Adrenal gland (tissue), 12 donors: ENCODE results near the gene RAB40AL. TPM values are rescaled to one million over a fixed set of nuclear protein-coding genes. Genes with fewer than 3 reads are reported as not detected.

Source experiments
- DNase-seq, 7 donors: peaks; one replicate each; pipeline ENCODE4 v3.0.0-alpha.2; 2019 to 2020
- H3K27ac ChIP-seq, 5 donors: fragments of 200-600 bp; sonication (generic) in 4 of 5; 1 replicate in 3 of 5; 2 replicates in 2 of 5; pipeline versions ENCODE4 v1.5.1 to v1.8.0; 2016 to 2020; ENCODE audit warnings: mild to moderate bottlenecking in 1 of 5
- H3K27me3 ChIP-seq: fragments of 200-600 bp; 2 replicates; pipeline ENCODE4 v1.8.0; 2021
- H3K36me3 ChIP-seq, 2 donors: fragments of 200-600 bp; replicated peaks in 1 of 2; 1 replicate in 1 of 2; 2 replicates in 1 of 2; pipeline versions ENCODE4 v1.5.1 to v1.8.0; 2018 to 2022
- H3K4me1 ChIP-seq, 2 donors: fragments of 200-600 bp; replicated peaks in 1 of 2; 1 replicate in 1 of 2; 2 replicates in 1 of 2; pipeline versions ENCODE4 v1.5.1 to v1.8.0; 2018 to 2021
- H3K4me3 ChIP-seq, 4 donors: fragments of 200-600 bp; sonication (generic) in 3 of 4; one replicate each; pipeline ENCODE4 v1.5.1; 2016 to 2018
- H3K9me3 ChIP-seq, 3 donors: fragments of 200-600 bp; sonication (generic) in 1 of 3; replicated peaks in 1 of 3; 1 replicate in 2 of 3; 2 replicates in 1 of 3; pipeline versions ENCODE4 v1.5.1 to v1.8.0; 2016 to 2021
- POLR2A ChIP-seq, 2 donors: fragments of 450-650 bp; IDR thresholded peaks; one replicate each; pipeline ENCODE4 v1.6.1; 2017; ENCODE audit warnings: antibody characterized with exemption in 2 of 2, mild to moderate bottlenecking in 2 of 2, moderate library complexity in 1 of 2
- WGBS, 4 donors: extraction: QIAGEN DNeasy Blood & Tissue Kit in 2 of 4; methylation state at CpG; one replicate each; pipeline versions ENCODE4 v1.1.5 to v1.1.7; 2013 to 2017; 5-methylcytosine and 5-hydroxymethylcytosine counted together
- intact Hi-C, 2 donors: fragments of 100-400 bp; cut with DNase I; formaldehyde crosslinking; loops; one replicate each; pipeline versions ENCODE4 v1.14.1 to v1.15.0; 2022 to 2023
- polyA plus RNA-seq, 3 donors: library from polyadenylated mRNA; stranded (reverse); fragments of 200-250 nt in 2 of 3; fragments of 350-450 nt in 1 of 3; fragmentation: Illumina TruSeq in 1 of 3; extraction: RNeasy Lipid Tissue Mini Kit (QIAGEN cat#74804) in 1 of 3; gene quantifications; one replicate each; pipeline ENCODE4 v1.2.3, GENCODE V29; 2013 to 2014
- total RNA-seq, 9 donors: library from RNA; depleted of rRNA in 4 of 9; stranded (reverse); fragments of >200 nt in 4 of 9; fragments of 120-200 nt in 1 of 9; fragmentation: NEBNext Ultra II Directional in 1 of 9; extraction: Animal tissue kit (Norgen Biotek cat#: 25700) in 1 of 9; gene quantifications; one replicate each; pipeline versions ENCODE4 v1.1.0 to v1.2.4, GENCODE V29; 2013 to 2023
- TF ChIP-seq, protein P1 (sequence below), 6 experiments: fragments of 450-650 bp in 4 of 6; fragments of 200-600 bp in 2 of 6; sonication (generic) in 1 of 6; IDR thresholded peaks; 1 replicate in 5 of 6; 2 replicates in 1 of 6; pipeline versions ENCODE4 v1.5.1 to v1.8.0; 2016 to 2021; ENCODE audit warnings: antibody characterized with exemption in 6 of 6, mild to moderate bottlenecking in 2 of 6, moderate library complexity in 1 of 6
- donor health status: healthy with polysubstance abuse.
- donor health status: Bipolar disorder and iron deficiency.
- donor health status: DM: yes; HTN: yes; CAD: no.
- donor health status: DM: no; HTN: no; CAD: no.
- donor health status: DM: no; HTN: no; CAD: no.
- donor health status: DM: yes; HTN: yes; CAD: no.

Gene RAB40AL
- total and polyA plus RNA-seq, 12 donors = 0.20 to 3.1 (median 0.97) TPM; not detected in 5

- TF ChIP-seq, protein P1, sequence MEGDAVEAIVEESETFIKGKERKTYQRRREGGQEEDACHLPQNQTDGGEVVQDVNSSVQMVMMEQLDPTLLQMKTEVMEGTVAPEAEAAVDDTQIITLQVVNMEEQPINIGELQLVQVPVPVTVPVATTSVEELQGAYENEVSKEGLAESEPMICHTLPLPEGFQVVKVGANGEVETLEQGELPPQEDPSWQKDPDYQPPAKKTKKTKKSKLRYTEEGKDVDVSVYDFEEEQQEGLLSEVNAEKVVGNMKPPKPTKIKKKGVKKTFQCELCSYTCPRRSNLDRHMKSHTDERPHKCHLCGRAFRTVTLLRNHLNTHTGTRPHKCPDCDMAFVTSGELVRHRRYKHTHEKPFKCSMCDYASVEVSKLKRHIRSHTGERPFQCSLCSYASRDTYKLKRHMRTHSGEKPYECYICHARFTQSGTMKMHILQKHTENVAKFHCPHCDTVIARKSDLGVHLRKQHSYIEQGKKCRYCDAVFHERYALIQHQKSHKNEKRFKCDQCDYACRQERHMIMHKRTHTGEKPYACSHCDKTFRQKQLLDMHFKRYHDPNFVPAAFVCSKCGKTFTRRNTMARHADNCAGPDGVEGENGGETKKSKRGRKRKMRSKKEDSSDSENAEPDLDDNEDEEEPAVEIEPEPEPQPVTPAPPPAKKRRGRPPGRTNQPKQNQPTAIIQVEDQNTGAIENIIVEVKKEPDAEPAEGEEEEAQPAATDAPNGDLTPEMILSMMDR (IDR thresholded peaks at IDR 0.05) = no peak
- no peak for TF ChIP-seq POLR2A (IDR thresholded peaks at IDR 0.05)
- intact Hi-C loops = no loop called here
- 56 to 92% (median 58%) methylated on average over 1 of the region's 1 CpG for WGBS, 4 donors
- H3K27ac ChIP-seq = no peak overlapping the region
- DNase-seq = no peak
- H3K27me3 ChIP-seq = no peaks in the 10 kb centered on the region
- H3K36me3 ChIP-seq = no peaks in the 10 kb centered on the region
- H3K4me1 ChIP-seq = no peaks in the 10 kb centered on the region
- no peak overlapping the region for H3K4me3 ChIP-seq
- no peaks in the 10 kb centered on the region for H3K9me3 ChIP-seq
Observed at GRCh38 chrX:102976286-102976685, 39.2 kb downstream of the RAB40AL start.

DNA sequence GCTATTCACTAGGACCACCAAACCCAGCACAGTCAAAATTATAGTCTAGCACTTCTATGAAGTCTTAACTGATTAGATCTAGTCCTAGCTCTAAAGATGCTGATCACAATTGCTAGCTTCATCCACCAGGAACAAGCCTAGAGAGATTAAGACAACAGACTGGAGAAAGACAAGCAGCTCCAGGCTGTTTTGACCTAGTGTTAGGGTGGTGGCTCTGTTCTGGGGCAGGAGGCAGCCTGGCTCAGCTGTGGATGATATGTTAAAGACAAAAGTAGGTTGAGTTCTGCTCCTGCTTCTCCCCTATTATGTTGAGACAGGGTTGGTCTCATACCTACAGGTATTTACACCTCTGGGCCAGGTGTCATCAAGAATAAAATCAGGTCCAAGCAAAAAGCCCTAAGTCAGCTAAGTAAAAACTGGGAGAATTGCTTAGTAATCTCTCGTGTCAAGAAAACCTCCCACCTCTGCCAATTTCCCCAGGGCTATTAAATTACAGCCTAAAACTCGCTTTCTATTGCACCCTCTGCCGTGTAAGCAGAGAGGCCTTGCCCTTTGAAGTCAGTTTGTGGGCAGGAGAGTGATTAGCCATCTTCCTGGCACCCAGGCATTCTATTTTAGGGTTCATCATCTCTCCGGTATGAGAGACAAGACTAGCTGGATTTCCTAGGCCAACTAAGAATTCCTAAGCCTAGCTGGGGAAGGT is 39.9 kb downstream of the RAB40AL start:
- no peak for DNase-seq
- no peak overlapping the region for H3K27ac ChIP-seq
- no peaks in the 10 kb centered on the region for H3K36me3 ChIP-seq
- no peaks in the 10 kb centered on the region for H3K9me3 ChIP-seq
- H3K4me3 ChIP-seq = no peak overlapping the region
- WGBS, 4 donors = 46 to 61% (median 55%) methylated on average over 3 to 4 of the region's 4 CpGs
- no peaks in the 10 kb centered on the region for H3K4me1 ChIP-seq
- intact Hi-C loops = no loop called here
- TF ChIP-seq, protein P1 (IDR thresholded peaks at IDR 0.05) = no peak
- no peak for TF ChIP-seq POLR2A (IDR thresholded peaks at IDR 0.05)
- H3K27me3 ChIP-seq = no peaks in the 10 kb centered on the region

- intact Hi-C loops = no loop called here
- Histone ChIP-seq H3K36me3 (no peaks in the 10 kb centered on the region), H3K27ac (no peak overlapping the region), H3K4me1 (no peaks in the 10 kb centered on the region), H3K4me3 (no peak overlapping the region), H3K27me3 (no peaks in the 10 kb centered on the region), H3K9me3 (no peaks in the 10 kb centered on the region)
- no peak for DNase-seq
- WGBS, 4 donors = 75 to 89% (median 84%) methylated on average over 9 of the region's 9 CpGs
- TF ChIP-seq, protein P1 (IDR thresholded peaks at IDR 0.05) = no peak
- TF ChIP-seq POLR2A (IDR thresholded peaks at IDR 0.05) = no peak
Observed at GRCh38 chrX:102978594-102978993, 41.5 kb downstream of the RAB40AL start.

- no peak overlapping the region for H3K4me3 ChIP-seq
- no peaks in the 10 kb centered on the region for H3K27me3 ChIP-seq
- intact Hi-C loops = no loop called here
- 76 to 100% (median 91%) methylated on average over 1 to 2 of the region's 2 CpGs for WGBS, 4 donors
- no peaks in the 10 kb centered on the region for H3K9me3 ChIP-seq
- no peaks in the 10 kb centered on the region for H3K36me3 ChIP-seq
- no peak overlapping the region for H3K27ac ChIP-seq
- DNase-seq = no peak
- H3K4me1 ChIP-seq = no peaks in the 10 kb centered on the region
- TF ChIP-seq, protein P1 (IDR thresholded peaks at IDR 0.05) = no peak
- no peak for TF ChIP-seq POLR2A (IDR thresholded peaks at IDR 0.05)
Observed at GRCh38 chrX:102979536-102979935, 42.5 kb downstream of the RAB40AL start.
